ENCODE results near the gene TERB1. TPM values are rescaled to one million over a fixed set of nuclear protein-coding genes. Genes with fewer than 3 reads are reported as not detected.
A peak's percentile ranks its signal among the peaks of the same experiment; 100 is the strongest.

TERB1 gene
- total RNA-seq, 1 experiment from 2014 or later, result not detected

- Histone ChIP-seq H3K4me3 (replicated peaks in 1 of 2; ENCODE audit: low read depth in 1 of 2, low read length in 2 of 2) (no peak overlapping the region), H2AFZ (ENCODE audit: low read depth, low read length, poor library complexity, severe bottlenecking) (no peak overlapping the region), H3K27me3 (ENCODE audit: insufficient read depth, low read length) (no peaks in the 10 kb centered on the region), H3K79me2 (ENCODE audit: insufficient read depth, low read length) (no peaks in the 10 kb centered on the region), H3K9me2 (ENCODE audit: insufficient read depth) (no peaks in the 10 kb centered on the region), H4K20me1 (ENCODE audit: insufficient read depth) (no peaks in the 10 kb centered on the region), H3K27ac (ENCODE audit: low read depth, low read length) (no peak overlapping the region), H3K36me3 (ENCODE audit: control insufficient read depth in 1 of 2, insufficient read depth in 2 of 2, low read length in 2 of 2) (no peaks in the 10 kb centered on the region), H3K4me2 (ENCODE audit: low read length) (no peak overlapping the region), H3K9me3 (ENCODE audit: control insufficient read depth in 1 of 2, insufficient read depth in 1 of 2, low read depth in 1 of 2, low read length in 2 of 2) (no peaks in the 10 kb centered on the region), H3K9ac (ENCODE audit: low read length) (no peak overlapping the region), H3K4me1 (ENCODE audit: control insufficient read depth in 1 of 2, insufficient read depth in 2 of 2, low read length in 2 of 2) (peaks cover 4 to 9% of the 10 kb centered on the region in 2 experiments; a peak in 3 of 4 replicates)
- intact Hi-C loops (cut with micrococcal nuclease), result no loop called here
- TF ChIP-seq EZH2 (IDR thresholded peaks at IDR 0.05) (no peak), CTCF (IDR thresholded peaks at IDR 0.05 in 2 of 3, conservative IDR thresholded peaks at IDR 0.05 in 1 of 3; ENCODE audit: borderline replicate concordance in 1 of 3, insufficient read depth in 1 of 3, low read depth in 2 of 3, low read length in 2 of 3) (peak in 1 of 3 experiments; percentile 29; a peak in 2 of 6 replicates), POLR2A (IDR thresholded peaks at IDR 0.05; ENCODE audit: borderline replicate concordance, extremely low read depth, insufficient read depth, insufficient read length) (no peak), JUND (IDR thresholded peaks at IDR 0.05) (no peak)
- ChIA-PET RAD21 (ENCODE audit: low non-redundant PET in 1 of 2, low total read pairs in 2 of 2, uncharacterized antibody in 2 of 2, unreplicated experiment in 2 of 2) (interaction anchor here in 1 of 2 experiments (1.4 kb wide), 1 partner anchor 23 kb away, joined by 3 read pairs; no protein-coding TSS in a partner anchor), POLR2A (interaction anchor here (0.6 kb wide), 1 partner anchor 21 kb away, joined by 3 read pairs; no protein-coding TSS in a partner anchor), CTCF (interaction anchor here (3.4 kb wide), 1 partner anchor 19 kb away, joined by 16 read pairs; the partner anchor contains the start of gene NAE1)
- no TSS peak for BruUV-seq (replicated peaks)
- ATAC-seq (no peak), DNase-seq (ENCODE audit: low read depth, low spot score) (no peak)
These were observed 48.2 kb upstream of the TERB1 start for GRCh38 chr16:66849549-66849948.

GRCh38 chr16:66849021-66849420 lies 47.6 kb upstream of the TERB1 start:
- DNase-seq (ENCODE audit: low read depth, low spot score), result no peak
- intact Hi-C loops (cut with micrococcal nuclease), result no loop called here
- POLR2A ChIA-PET, result no interaction called here
- H3K79me2 ChIP-seq (ENCODE audit: insufficient read depth, low read length), result no peaks in the 10 kb centered on the region
- no peak overlapping the region for H3K4me2 ChIP-seq (ENCODE audit: low read length)
- no peaks in the 10 kb centered on the region for H3K36me3 ChIP-seq (ENCODE audit: control insufficient read depth in 1 of 2, insufficient read depth in 2 of 2, low read length in 2 of 2)
- peaks cover 4 to 9% of the 10 kb centered on the region in 2 experiments; a peak in 3 of 4 replicates for H3K4me1 ChIP-seq (ENCODE audit: control insufficient read depth in 1 of 2, insufficient read depth in 2 of 2, low read length in 2 of 2)
- H3K27ac ChIP-seq (ENCODE audit: low read depth, low read length), result no peak overlapping the region
- no peak overlapping the region for H2AFZ ChIP-seq (ENCODE audit: low read depth, low read length, poor library complexity, severe bottlenecking)
- BruUV-seq (replicated peaks), result no TSS peak
- no peaks in the 10 kb centered on the region for H3K9me2 ChIP-seq (ENCODE audit: insufficient read depth)
- CTCF ChIA-PET, result interaction anchor here (1.0 to 3.4 kb wide), 2 partner anchors 12 to 18 kb away, joined by 5 to 16 read pairs; partner anchors contain the start of gene NAE1
- no peaks in the 10 kb centered on the region for H4K20me1 ChIP-seq (ENCODE audit: insufficient read depth)
- no peak overlapping the region for H3K9ac ChIP-seq (ENCODE audit: low read length)
- no peaks in the 10 kb centered on the region for H3K9me3 ChIP-seq (ENCODE audit: control insufficient read depth in 1 of 2, insufficient read depth in 1 of 2, low read depth in 1 of 2, low read length in 2 of 2)
- TF ChIP-seq ZBTB33 (IDR thresholded peaks at IDR 0.05; ENCODE audit: extremely low read depth, insufficient replicate concordance, low read length) (no peak), MAX (IDR thresholded peaks at IDR 0.05) (no peak), EZH2 (IDR thresholded peaks at IDR 0.05) (no peak)
- H3K4me3 ChIP-seq (replicated peaks in 1 of 2; ENCODE audit: low read depth in 1 of 2, low read length in 2 of 2), result no peak overlapping the region
- ATAC-seq, result no peak
- RAD21 ChIA-PET (ENCODE audit: low non-redundant PET in 1 of 2, low total read pairs in 2 of 2, uncharacterized antibody in 2 of 2, unreplicated experiment in 2 of 2), result interaction anchor here in 1 of 2 experiments (1.4 kb wide), 1 partner anchor 24 kb away, joined by 3 read pairs; no protein-coding TSS in a partner anchor
- H3K27me3 ChIP-seq (ENCODE audit: insufficient read depth, low read length), result no peaks in the 10 kb centered on the region
